Measurements from ENCODE around the gene MITD1. TPM values are rescaled to one million over a fixed set of nuclear protein-coding genes. Genes with fewer than 3 reads are reported as not detected.

MITD1 gene
- total RNA-seq, 1 donor from 2014 or later: 46.0 TPM

DNA sequence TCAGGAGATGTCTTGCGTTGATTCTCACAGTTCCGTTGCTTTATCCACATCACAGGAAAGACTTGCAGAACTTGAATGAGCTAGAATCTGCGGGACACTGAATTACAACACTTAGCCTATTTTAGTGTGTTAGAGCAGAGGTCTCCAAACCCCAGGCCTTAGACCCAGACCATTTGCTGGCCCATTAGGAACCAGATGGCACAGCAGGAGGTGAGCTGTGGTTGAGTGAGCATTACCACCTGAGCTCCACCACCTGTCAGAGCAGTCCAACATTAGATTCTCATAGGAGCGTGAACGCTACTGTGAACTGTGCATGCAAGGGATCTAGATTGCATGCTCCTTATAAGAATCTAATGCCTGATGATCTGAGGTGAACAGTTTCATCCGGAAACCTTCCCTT, 4.0 kb upstream of the MITD1 start:
- DNase-seq (ENCODE audit: low read depth): no peak
- TF ChIP-seq, protein P1, sequence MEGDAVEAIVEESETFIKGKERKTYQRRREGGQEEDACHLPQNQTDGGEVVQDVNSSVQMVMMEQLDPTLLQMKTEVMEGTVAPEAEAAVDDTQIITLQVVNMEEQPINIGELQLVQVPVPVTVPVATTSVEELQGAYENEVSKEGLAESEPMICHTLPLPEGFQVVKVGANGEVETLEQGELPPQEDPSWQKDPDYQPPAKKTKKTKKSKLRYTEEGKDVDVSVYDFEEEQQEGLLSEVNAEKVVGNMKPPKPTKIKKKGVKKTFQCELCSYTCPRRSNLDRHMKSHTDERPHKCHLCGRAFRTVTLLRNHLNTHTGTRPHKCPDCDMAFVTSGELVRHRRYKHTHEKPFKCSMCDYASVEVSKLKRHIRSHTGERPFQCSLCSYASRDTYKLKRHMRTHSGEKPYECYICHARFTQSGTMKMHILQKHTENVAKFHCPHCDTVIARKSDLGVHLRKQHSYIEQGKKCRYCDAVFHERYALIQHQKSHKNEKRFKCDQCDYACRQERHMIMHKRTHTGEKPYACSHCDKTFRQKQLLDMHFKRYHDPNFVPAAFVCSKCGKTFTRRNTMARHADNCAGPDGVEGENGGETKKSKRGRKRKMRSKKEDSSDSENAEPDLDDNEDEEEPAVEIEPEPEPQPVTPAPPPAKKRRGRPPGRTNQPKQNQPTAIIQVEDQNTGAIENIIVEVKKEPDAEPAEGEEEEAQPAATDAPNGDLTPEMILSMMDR (IDR thresholded peaks at IDR 0.05; ENCODE audit: insufficient read depth, low read length, poor library complexity, severe bottlenecking): no peak
- no peaks in the 10 kb centered on the region for H3K27me3 ChIP-seq (ENCODE audit: control insufficient read depth, insufficient read depth, low read length)
- H3K36me3 ChIP-seq (ENCODE audit: control insufficient read depth, insufficient read depth, low read length): no peaks in the 10 kb centered on the region
- H3K4me3 ChIP-seq (ENCODE audit: low read depth, low read length): no peak overlapping the region

DNA sequence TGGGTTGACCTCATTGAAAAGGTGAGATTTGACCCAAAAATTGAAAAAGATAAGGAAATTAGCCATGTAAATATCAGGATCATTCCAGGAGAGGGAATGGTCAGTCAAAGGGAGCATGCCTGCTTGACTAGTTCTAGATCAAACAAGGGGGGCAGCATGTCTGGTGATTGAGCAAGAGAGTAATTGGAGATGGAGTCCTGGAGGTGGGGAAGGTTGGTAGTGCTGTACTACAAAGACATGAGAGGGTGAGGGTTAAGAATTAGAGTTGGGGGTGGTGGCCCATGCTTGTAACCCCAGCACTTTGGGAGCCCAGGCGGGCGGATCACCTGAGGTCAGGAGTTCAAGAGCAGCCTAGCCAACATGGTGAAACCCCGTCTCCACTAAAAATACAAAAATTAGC, 2.2 kb upstream of the MITD1 start:
- TF ChIP-seq, protein P1 (IDR thresholded peaks at IDR 0.05; ENCODE audit: insufficient read depth, low read length, poor library complexity, severe bottlenecking): no peak
- DNase-seq (ENCODE audit: low read depth): no peak
- no peak overlapping the region for H3K4me3 ChIP-seq (ENCODE audit: low read depth, low read length)

DNA sequence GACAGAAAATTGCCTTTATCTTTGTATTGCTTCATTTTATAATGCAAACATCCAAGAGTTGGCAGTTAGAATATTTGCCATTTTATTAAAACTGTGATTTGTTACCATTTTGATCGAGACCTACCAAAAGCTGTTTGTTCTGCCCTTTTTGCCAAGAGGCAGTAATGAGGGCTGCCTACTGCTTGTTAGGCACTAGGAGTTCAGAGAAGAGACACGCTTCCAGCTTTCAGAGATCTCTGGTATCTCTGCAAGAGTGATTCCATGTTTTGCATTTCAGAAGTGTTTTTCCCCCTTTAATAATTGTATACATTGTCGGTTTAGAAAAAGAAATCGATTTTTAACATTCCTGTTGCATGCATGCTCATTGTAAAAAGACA, 754 bp upstream of the MITD1 start:
- H3K4me3 ChIP-seq (ENCODE audit: low read depth, low read length): peak overlapping the region; percentile 89
- no peaks in the 10 kb centered on the region for H3K27me3 ChIP-seq (ENCODE audit: control insufficient read depth, insufficient read depth, low read length)
- no peak for DNase-seq (ENCODE audit: low read depth)
- H3K36me3 ChIP-seq (ENCODE audit: control insufficient read depth, insufficient read depth, low read length): no peaks in the 10 kb centered on the region
- TF ChIP-seq, protein P1 (IDR thresholded peaks at IDR 0.05; ENCODE audit: insufficient read depth, low read length, poor library complexity, severe bottlenecking): no peak

More for the DNA sequence above, 2.2 kb upstream of the MITD1 start:
- no peaks in the 10 kb centered on the region for H3K36me3 ChIP-seq (ENCODE audit: control insufficient read depth, insufficient read depth, low read length)
- no peaks in the 10 kb centered on the region for H3K27me3 ChIP-seq (ENCODE audit: control insufficient read depth, insufficient read depth, low read length)

DNA sequence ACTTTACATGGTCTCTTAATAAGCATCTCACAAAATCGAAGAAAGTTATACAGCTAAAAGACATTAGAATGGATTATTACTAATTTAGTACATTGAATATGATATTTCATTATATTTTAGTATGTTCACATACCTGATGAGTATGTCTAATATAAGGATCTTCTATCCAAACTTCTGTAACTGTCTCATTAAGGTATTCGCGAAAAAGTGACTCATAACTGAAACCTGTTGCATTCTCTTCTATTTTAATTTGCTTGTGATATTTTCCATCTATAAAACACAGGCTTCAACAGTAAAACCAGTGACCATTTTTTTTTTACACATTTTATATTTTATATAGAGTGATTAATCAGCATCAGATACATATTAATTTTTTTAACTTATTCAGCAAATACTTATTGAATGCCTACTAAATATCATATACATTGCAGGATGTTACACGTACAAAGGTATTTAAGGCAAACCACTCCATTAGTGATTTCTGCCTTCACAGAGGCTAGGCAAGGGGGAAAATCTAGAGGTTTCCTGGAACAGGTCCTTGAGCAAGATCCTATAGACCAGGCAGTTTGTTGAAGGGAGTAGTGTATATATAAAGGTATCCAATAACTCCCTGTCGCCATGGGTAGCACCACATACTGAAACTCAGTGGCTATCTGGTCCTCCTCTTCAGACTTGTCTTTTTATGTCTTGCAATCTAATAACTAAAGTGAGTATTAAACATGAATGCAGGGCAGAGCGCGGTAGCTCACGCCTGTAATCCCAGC, 9.3 kb downstream of the MITD1 start:
- DNase-seq (ENCODE audit: low read depth): no peak
- H3K4me3 ChIP-seq (ENCODE audit: low read depth, low read length): no peak overlapping the region
- H3K27me3 ChIP-seq (ENCODE audit: control insufficient read depth, insufficient read depth, low read length): no peaks in the 10 kb centered on the region
- no peaks in the 10 kb centered on the region for H3K36me3 ChIP-seq (ENCODE audit: control insufficient read depth, insufficient read depth, low read length)
- TF ChIP-seq, protein P1 (IDR thresholded peaks at IDR 0.05; ENCODE audit: insufficient read depth, low read length, poor library complexity, severe bottlenecking): no peak

DNA sequence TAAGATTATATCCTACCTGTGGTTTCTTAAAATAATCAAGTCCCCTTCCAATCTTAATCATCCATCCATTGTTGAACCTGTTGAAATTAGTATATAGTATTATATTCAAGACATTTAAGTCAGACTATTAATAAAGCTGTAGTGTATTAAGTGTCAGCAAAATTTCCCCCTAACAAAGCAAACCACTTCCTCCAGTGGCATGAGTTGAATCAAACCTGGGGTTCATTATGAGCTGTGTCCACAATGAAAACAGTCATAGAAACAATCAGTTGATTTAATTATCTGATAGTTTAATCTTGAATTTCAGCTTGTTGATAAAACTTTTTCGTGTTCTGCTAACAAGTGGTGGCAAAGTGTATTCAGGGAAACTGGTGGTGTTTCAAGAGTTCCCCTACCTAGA, 11.3 kb downstream of the MITD1 start:
- H3K27me3 ChIP-seq (ENCODE audit: control insufficient read depth, insufficient read depth, low read length): no peaks in the 10 kb centered on the region
- DNase-seq (ENCODE audit: low read depth): no peak
- H3K4me3 ChIP-seq (ENCODE audit: low read depth, low read length): no peak overlapping the region
- TF ChIP-seq, protein P1 (IDR thresholded peaks at IDR 0.05; ENCODE audit: insufficient read depth, low read length, poor library complexity, severe bottlenecking): no peak
- H3K36me3 ChIP-seq (ENCODE audit: control insufficient read depth, insufficient read depth, low read length): no peaks in the 10 kb centered on the region

DNA sequence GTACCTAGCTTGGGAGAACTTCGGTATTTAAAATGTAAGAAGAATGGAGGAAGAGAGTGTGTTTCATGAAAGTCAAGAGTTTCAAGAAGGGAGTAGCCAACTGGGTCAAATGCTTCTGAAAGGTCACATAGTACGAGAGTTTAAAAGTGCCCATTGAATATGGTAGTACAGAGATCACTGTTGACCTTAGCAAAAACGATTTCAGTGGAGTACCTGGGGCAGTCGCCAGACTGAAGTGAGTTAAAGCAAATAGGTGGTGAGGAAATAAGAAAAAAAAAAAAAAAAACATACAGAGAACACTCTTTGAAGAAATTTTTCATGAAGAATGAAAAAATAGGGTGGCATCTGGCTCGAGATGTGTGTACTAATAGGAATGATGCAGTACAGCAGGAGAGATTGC, 14.6 kb downstream of the MITD1 start:
- DNase-seq (ENCODE audit: low read depth): no peak
- TF ChIP-seq, protein P1 (IDR thresholded peaks at IDR 0.05; ENCODE audit: insufficient read depth, low read length, poor library complexity, severe bottlenecking): no peak
- Histone ChIP-seq H3K4me3 (ENCODE audit: low read depth, low read length) (no peak overlapping the region), H3K27me3 (ENCODE audit: control insufficient read depth, insufficient read depth, low read length) (no peaks in the 10 kb centered on the region), H3K36me3 (ENCODE audit: control insufficient read depth, insufficient read depth, low read length) (no peaks in the 10 kb centered on the region)

Data from kidney epithelial cell (primary cell).